Right atrium auricular region (tissue), 2 donors: ENCODE data around the gene NDUFB7. TPM values are rescaled to one million over a fixed set of nuclear protein-coding genes. Genes with fewer than 3 reads are reported as not detected.

Experiments
- DNase-seq: peaks from one replicate; pipeline ENCODE4 v3.0.0-alpha.2; 2019; ENCODE audit warnings: low spot score
- H3K27ac ChIP-seq, 2 donors: fragments of 200-600 bp; sonication (generic); 1 replicate in 1 of 2; 2 replicates in 1 of 2; pipeline ENCODE4 v1.5.1; 2016 to 2019
- H3K27me3 ChIP-seq, 2 donors: fragments of 200-600 bp; sonication (generic); one replicate each; pipeline versions ENCODE4 v1.5.1 to v1.6.0; 2017 to 2019
- H3K36me3 ChIP-seq: fragments of 200-600 bp; sonication (generic); one replicate; pipeline ENCODE4 v1.5.1; 2016
- H3K4me1 ChIP-seq, 2 donors: fragments of 200-600 bp; sonication (generic); one replicate each; pipeline versions ENCODE4 v1.5.1 to v1.6.0; 2017 to 2019
- H3K4me3 ChIP-seq, 2 donors: fragments of 200-600 bp; sonication (generic); 1 replicate in 1 of 2; 2 replicates in 1 of 2; pipeline ENCODE4 v1.5.1; 2017 to 2019; ENCODE audit warnings: mild to moderate bottlenecking in 1 of 2, moderate library complexity in 1 of 2
- H3K9me3 ChIP-seq, 2 donors: fragments of 200-600 bp; sonication (generic); one replicate each; pipeline ENCODE4 v1.5.1; 2019
- CTCF ChIP-seq, 2 donors: fragments of 200-600 bp; sonication (generic); IDR thresholded peaks; one replicate each; pipeline ENCODE4 v1.5.1; 2019; ENCODE audit warnings: antibody characterized with exemption in 2 of 2
- total RNA-seq, 2 donors: library from RNA; depleted of rRNA; stranded (reverse); fragments of >200 nt; gene quantifications; one replicate each; pipeline ENCODE4 v1.1.0, GENCODE V29; 2016

Gene NDUFB7
- total RNA-seq, 2 donors from 2014 or later = 593 to 729 TPM

DNA sequence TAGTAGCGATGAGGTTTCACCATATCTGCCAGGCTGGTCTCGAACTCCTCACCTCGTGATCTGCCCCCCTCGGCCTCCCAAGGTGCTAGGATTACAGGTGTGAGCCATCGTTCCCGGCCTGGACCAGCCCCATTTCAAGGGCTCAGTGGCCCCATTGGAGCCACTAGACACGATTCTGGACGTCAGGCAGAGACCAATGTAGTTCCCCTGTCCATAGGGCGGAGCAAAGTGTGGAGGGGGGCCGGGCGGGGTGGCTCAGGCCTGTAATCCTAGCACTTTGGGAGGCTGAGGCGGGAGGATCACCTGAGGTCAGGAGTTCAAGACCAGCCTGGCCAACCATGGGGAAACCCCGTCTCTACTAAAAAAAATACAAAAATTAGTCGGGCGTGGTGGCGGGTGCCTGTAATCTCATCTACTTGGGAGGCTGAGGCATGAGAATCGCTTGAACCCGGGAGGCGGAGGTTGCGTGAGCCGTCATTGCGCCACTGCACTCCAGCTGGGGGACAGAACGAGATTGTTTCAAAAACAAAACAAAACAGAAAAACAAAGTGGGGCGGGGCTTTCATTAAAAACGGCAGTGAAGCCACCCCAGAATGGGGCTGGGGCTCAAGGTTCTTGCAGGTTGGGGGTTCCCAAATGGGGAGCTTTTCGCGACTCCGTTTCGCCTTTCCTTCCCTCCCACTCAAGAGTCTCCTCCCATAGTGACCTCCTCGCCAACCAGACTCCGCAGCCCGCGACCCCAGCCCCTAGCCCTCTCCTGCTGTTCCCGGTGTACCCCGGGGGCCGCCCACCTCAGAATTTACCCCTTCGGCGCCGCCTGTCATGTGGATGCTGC, 43.2 kb downstream of the NDUFB7 start:
- H3K4me3 ChIP-seq = peak overlapping the region; percentile 40 to 72
- H3K4me1 ChIP-seq = peaks cover 0 to 25% of the 10 kb centered on the region in 2 donors
- no peak for TF ChIP-seq CTCF (IDR thresholded peaks at IDR 0.05)
- H3K27me3 ChIP-seq = no peaks in the 10 kb centered on the region
- no peak for DNase-seq
- H3K9me3 ChIP-seq = no peaks in the 10 kb centered on the region
- H3K27ac ChIP-seq = peak overlapping the region in 1 of 2 donors; percentile 95
- no peaks in the 10 kb centered on the region for H3K36me3 ChIP-seq

- Histone ChIP-seq H3K4me1 (peaks cover 0 to 17% of the 10 kb centered on the region in 2 donors), H3K27ac (no peak overlapping the region), H3K36me3 (no peaks in the 10 kb centered on the region), H3K27me3 (no peaks in the 10 kb centered on the region), H3K9me3 (no peaks in the 10 kb centered on the region), H3K4me3 (no peak overlapping the region)
- no peak for DNase-seq
- TF ChIP-seq CTCF (IDR thresholded peaks at IDR 0.05) = no peak
Observed at GRCh38 chr19:14526423-14526822, 45.4 kb downstream of the NDUFB7 start.

GRCh38 chr19:14525729-14526128, 46.1 kb downstream of the NDUFB7 start:
- no peak overlapping the region for H3K27ac ChIP-seq
- DNase-seq = no peak

DNA sequence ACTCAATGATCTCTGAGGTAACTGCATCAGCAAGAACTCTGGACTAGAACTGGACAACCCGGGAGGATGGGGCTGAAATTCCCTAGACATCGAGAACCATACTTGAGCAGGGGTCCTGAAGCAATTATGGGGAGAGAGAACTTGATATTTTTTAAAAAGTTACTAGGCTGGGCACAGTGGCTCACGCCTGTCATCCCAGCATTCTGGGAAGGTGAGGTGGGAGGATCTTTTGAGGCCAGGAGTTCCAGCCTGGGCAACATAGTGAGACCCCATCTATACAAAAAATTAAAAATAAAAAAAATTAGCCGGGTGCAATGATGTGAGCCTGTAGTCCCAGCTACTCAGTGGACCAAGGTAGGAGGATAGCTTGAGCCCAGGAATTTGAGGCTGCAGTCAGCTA, 51.3 kb downstream of the NDUFB7 start:
- Histone ChIP-seq H3K27me3 (no peaks in the 10 kb centered on the region), H3K27ac (no peak overlapping the region)

More at GRCh38 chr19:14525729-14526128, 46.1 kb downstream of the NDUFB7 start:
- Histone ChIP-seq H3K9me3 (no peaks in the 10 kb centered on the region), H3K36me3 (no peaks in the 10 kb centered on the region), H3K4me1 (peaks cover 0 to 13% of the 10 kb centered on the region in 2 donors), H3K4me3 (no peak overlapping the region), H3K27me3 (no peaks in the 10 kb centered on the region)
- no peak for TF ChIP-seq CTCF (IDR thresholded peaks at IDR 0.05)

GRCh38 chr19:14519860-14520407, 51.9 kb downstream of the NDUFB7 start:
- peaks cover 19% of the 10 kb centered on the region for H3K36me3 ChIP-seq
- H3K4me1 ChIP-seq = peaks cover 0 to 35% of the 10 kb centered on the region in 2 donors
- no peaks in the 10 kb centered on the region for H3K9me3 ChIP-seq
- no peak for DNase-seq
- peak overlapping the region; percentile 100 for H3K27ac ChIP-seq
- H3K27me3 ChIP-seq = no peaks in the 10 kb centered on the region
- TF ChIP-seq CTCF (IDR thresholded peaks at IDR 0.05) = no peak
- H3K4me3 ChIP-seq = no peak overlapping the region

More for the DNA sequence above, 51.3 kb downstream of the NDUFB7 start:
- Histone ChIP-seq H3K9me3 (no peaks in the 10 kb centered on the region), H3K4me3 (no peak overlapping the region), H3K36me3 (peaks cover 12% of the 10 kb centered on the region), H3K4me1 (peaks cover 0 to 29% of the 10 kb centered on the region in 2 donors)
- no peak for DNase-seq
- TF ChIP-seq CTCF (IDR thresholded peaks at IDR 0.05) = no peak
